Heart right ventricle (tissue), 16 donors: Measurements from ENCODE around the gene PDE2A. TPM values are rescaled to one million over a fixed set of nuclear protein-coding genes. Genes with fewer than 3 reads are reported as not detected.

ENCODE experiments used
- ATAC-seq, 8 donors: fragments of 200-7000 bp; cut with Tn5 transposase; one replicate each; pipeline ENCODE4 v1.9.1; 2020; ENCODE audit warnings: mild to moderate bottlenecking in 8 of 8, moderate library complexity in 8 of 8, moderate number of reproducible peaks in 1 of 8
- DNase-seq, 2 donors: peaks; one replicate each; pipeline ENCODE4 v3.0.0-alpha.2; 2020
- H3K27ac ChIP-seq, 10 donors: fragments of 200-600 bp; sonication (generic) in 2 of 10; one replicate each; pipeline versions ENCODE4 v1.5.0 to v1.8.0; 2020 to 2022; ENCODE audit warnings: mild to moderate bottlenecking in 3 of 10
- H3K27me3 ChIP-seq, 7 donors: fragments of 200-600 bp; one replicate each; pipeline ENCODE4 v1.8.0; 2021 to 2022; ENCODE audit warnings: mild to moderate bottlenecking in 2 of 7
- H3K36me3 ChIP-seq, 9 donors: fragments of 200-600 bp; sonication (generic) in 1 of 9; one replicate each; pipeline versions ENCODE4 v1.5.0 to v1.8.0; 2020 to 2022; ENCODE audit warnings: mild to moderate bottlenecking in 2 of 9
- H3K4me1 ChIP-seq, 9 donors: fragments of 200-600 bp; sonication (generic) in 1 of 9; one replicate each; pipeline versions ENCODE4 v1.5.0 to v1.8.0; 2020 to 2022; ENCODE audit warnings: mild to moderate bottlenecking in 4 of 9
- H3K4me3 ChIP-seq, 10 donors: fragments of 200-600 bp; sonication (generic) in 2 of 10; one replicate each; pipeline versions ENCODE4 v1.5.0 to v1.8.0; 2020 to 2022; ENCODE audit warnings: mild to moderate bottlenecking in 7 of 10, moderate library complexity in 2 of 10
- H3K9me3 ChIP-seq, 11 donors: fragments of 200-600 bp in 10 of 11; sonication (generic) in 2 of 11; one replicate each; pipeline versions ENCODE4 v1.5.0 to v1.8.0; 2013 to 2022; ENCODE audit warnings: mild to moderate bottlenecking in 2 of 11, control low read depth in 1 of 11, moderate library complexity in 1 of 11
- WGBS, 2 donors: extraction: QIAGEN DNeasy Blood & Tissue Kit; methylation state at CpG; one replicate each; pipeline ENCODE4 v1.1.7; 2013; ENCODE audit warnings: inconsistent platforms in 1 of 2; 5-methylcytosine and 5-hydroxymethylcytosine counted together
- intact Hi-C, 10 donors: fragments of 100-400 bp; cut with DNase I; formaldehyde crosslinking; loops; one replicate each; pipeline versions ENCODE4 v1.11.1 to v1.14.2; 2022
- polyA plus RNA-seq, 2 donors: library from polyadenylated mRNA; stranded (reverse); fragments of 200-250 nt; gene quantifications; one replicate each; pipeline ENCODE4 v1.2.3, GENCODE V29; 2013
- total RNA-seq, 10 donors: library from RNA; stranded (reverse); fragmentation: NEBNext Ultra II Directional in 3 of 10; extraction: Animal tissue kit (Norgen Biotek cat#: 25700) in 3 of 10; gene quantifications; one replicate each; pipeline versions ENCODE4 v1.2.1 to v1.2.4, GENCODE V29; 2021 to 2023
- TF ChIP-seq, protein P1 (sequence below), 9 donors: fragments of 200-600 bp; sonication (generic) in 2 of 9; IDR thresholded peaks; one replicate each; pipeline versions ENCODE4 v1.5.0 to v1.8.0; 2021 to 2022; ENCODE audit warnings: antibody characterized with exemption in 9 of 9, mild to moderate bottlenecking in 5 of 9, moderate library complexity in 1 of 9
- donor health status: Arrhythmogenic right ventricular cardiomyopathy.
- donor health status: ischemic (EF 13 %, LVEDD 7.1; RV severe dilation, severe dysfunction).
- donor health status: healthy with polysubstance abuse.
- donor health status: DM: no; HTN: yes; CAD: no.
- donor health status: DM: no; HTN: no; CAD: no.
- donor health status: ischemic (EF 25% LVEDD 6.9; RV normal size, moderate dysfunction).
- donor health status: ischemic (EF 25% LVEDD 5.7; RV mildly dilated, moderate dysfunction).
- donor health status: healthy.
- donor health status: DM: yes; HTN: yes; CAD: no.
- donor health status: Ischemic cardiomyopathy.
- donor health status: ischemic (EF 35%, LVEDD 5.7; RV mildly dilated, moderate dysfunction).
- donor health status: nonischemic (EF 11% LVEDD 7.7; RV severe dilation, severe dysfunction).
- donor health status: DM: yes; HTN: yes; CAD: no.
- donor health status: PGD.
- donor health status: ischemic (EF 29% LVEDD 5.4; RV normal size, mild dysfunction).
- donor health status: nonischemic (EF 23%, LVEDD 6.1; RV moderate dilation, normal function).

PDE2A gene
- total and polyA plus RNA-seq, 12 donors: 10.4 to 47.6 (median 30.2) TPM

DNA sequence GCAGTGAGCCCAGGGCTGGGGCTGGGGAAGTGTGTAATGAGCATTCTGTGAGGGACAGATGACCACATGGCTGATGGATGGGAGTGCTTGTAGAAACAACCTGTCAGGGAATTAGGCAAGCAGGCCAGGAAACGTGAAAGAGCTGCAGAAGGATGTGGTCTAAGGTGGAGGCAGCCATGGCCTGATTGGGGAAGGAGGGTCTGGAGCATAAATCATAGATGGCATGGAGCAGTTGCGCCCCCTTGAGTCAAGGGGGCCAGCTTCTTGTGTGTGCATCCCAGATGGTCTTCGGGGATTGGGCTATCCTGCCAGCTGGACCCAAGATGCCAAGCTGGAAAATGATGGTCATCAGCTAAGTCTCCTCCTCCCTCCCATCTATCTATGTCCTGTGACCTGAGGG is 120.5 kb downstream of the PDE2A start:
- Histone ChIP-seq H3K4me3 (no peak overlapping the region), H3K27me3 (peaks cover 0 to 23% (median 7%) of the 10 kb centered on the region in 7 donors), H3K9me3 (no peaks in the 10 kb centered on the region), H3K4me1 (no peaks in the 10 kb centered on the region), H3K27ac (no peak overlapping the region), H3K36me3 (no peaks in the 10 kb centered on the region)
- intact Hi-C loops: no loop called here
- 64 to 74% methylated on average over 3 of the region's 3 CpGs for WGBS, 2 donors
- TF ChIP-seq, protein P1, sequence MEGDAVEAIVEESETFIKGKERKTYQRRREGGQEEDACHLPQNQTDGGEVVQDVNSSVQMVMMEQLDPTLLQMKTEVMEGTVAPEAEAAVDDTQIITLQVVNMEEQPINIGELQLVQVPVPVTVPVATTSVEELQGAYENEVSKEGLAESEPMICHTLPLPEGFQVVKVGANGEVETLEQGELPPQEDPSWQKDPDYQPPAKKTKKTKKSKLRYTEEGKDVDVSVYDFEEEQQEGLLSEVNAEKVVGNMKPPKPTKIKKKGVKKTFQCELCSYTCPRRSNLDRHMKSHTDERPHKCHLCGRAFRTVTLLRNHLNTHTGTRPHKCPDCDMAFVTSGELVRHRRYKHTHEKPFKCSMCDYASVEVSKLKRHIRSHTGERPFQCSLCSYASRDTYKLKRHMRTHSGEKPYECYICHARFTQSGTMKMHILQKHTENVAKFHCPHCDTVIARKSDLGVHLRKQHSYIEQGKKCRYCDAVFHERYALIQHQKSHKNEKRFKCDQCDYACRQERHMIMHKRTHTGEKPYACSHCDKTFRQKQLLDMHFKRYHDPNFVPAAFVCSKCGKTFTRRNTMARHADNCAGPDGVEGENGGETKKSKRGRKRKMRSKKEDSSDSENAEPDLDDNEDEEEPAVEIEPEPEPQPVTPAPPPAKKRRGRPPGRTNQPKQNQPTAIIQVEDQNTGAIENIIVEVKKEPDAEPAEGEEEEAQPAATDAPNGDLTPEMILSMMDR (IDR thresholded peaks at IDR 0.05): peak in 1 of 9 donors; percentile 37
- ATAC-seq: no peak
- DNase-seq: no peak

DNA sequence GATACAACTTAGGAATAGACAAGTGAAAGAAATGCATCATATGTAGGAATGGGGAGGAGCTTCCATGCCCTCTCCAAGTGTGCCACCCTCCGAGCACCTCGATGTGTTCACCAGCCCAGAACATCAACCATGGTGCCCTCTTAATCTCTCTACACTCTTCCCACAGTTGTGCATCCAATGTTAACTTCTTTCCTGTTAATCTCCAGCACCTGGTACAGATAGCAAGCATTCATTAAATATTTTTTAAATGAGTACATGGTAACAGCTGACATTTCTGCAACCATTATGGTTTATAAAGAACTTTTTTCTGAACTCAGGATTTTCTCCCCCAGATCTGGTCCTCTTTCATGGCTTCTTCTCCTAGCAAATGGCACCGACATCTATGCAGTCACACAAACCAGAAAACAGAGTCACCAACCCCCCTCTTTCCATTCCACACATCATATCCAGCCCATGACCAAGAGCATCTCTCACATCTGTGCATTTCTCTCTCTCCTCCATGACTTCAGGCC is 121.8 kb downstream of the PDE2A start:
- WGBS, 2 donors: 81 to 86% methylated on average over 3 of the region's 3 CpGs
- intact Hi-C loops: no loop called here
- Histone ChIP-seq H3K4me3 (no peak overlapping the region), H3K9me3 (no peaks in the 10 kb centered on the region), H3K27ac (no peak overlapping the region), H3K4me1 (no peaks in the 10 kb centered on the region), H3K36me3 (no peaks in the 10 kb centered on the region), H3K27me3 (peaks cover 0 to 23% (median 7%) of the 10 kb centered on the region in 7 donors)
- TF ChIP-seq, protein P1 (IDR thresholded peaks at IDR 0.05): no peak
- DNase-seq (no peak), ATAC-seq (no peak)

DNA sequence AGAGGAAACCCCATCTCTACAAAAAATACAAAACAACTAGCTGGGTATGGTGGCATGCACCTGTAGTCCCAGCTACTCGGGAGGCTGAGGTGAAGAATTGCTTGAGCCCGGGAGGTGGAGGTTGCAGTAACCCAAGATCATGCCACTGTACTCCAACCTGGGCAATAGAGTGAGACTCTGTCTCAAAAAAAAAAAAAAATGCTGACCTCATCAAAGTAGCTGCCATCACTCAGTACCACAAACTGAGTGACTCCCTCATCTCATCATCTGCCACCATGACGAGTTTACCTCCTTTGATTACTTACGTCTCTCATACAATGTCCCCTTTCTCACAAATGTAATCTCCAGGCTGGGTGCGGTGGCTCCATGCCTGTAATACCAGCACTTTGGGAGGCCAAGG is 122.7 kb downstream of the PDE2A start:
- intact Hi-C loops: no loop called here
- DNase-seq (no peak), ATAC-seq (no peak)
- TF ChIP-seq, protein P1 (IDR thresholded peaks at IDR 0.05): no peak
- Histone ChIP-seq H3K4me3 (no peak overlapping the region), H3K27me3 (peaks cover 0 to 23% (median 7%) of the 10 kb centered on the region in 7 donors), H3K27ac (no peak overlapping the region), H3K4me1 (no peaks in the 10 kb centered on the region), H3K36me3 (no peaks in the 10 kb centered on the region), H3K9me3 (no peaks in the 10 kb centered on the region)
- 92 to 96% methylated on average over 5 of the region's 5 CpGs for WGBS, 2 donors

DNA sequence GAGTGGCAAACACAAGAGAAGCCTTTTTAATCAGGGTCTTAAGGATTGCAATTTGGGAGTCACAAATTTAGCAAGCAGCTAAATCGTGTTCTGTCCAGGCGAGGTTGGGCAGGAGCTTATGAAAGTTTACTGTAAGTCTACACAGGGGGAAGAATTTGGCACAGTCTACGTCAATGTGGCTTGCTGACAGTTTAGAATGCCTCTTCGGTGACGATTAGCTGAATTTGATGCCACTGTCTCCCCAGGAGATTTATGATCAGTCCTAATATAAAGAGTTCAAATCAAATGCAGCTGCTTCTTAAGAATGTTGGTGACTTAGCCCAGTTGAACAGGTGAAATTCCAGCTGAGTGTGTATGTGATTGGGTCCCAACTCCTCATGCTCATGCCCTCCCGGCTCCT is 125.8 kb downstream of the PDE2A start:
- DNase-seq (no peak), ATAC-seq (no peak)
- intact Hi-C loops: no loop called here
- no peak overlapping the region for H3K4me3 ChIP-seq
- H3K27me3 ChIP-seq: peaks cover 0 to 25% (median 9%) of the 10 kb centered on the region in 7 donors
- no peak overlapping the region for H3K27ac ChIP-seq
- 91 to 92% methylated on average over 6 of the region's 6 CpGs for WGBS, 2 donors
- H3K9me3 ChIP-seq: no peaks in the 10 kb centered on the region
- TF ChIP-seq, protein P1 (IDR thresholded peaks at IDR 0.05): no peak
- H3K4me1 ChIP-seq: no peaks in the 10 kb centered on the region
- H3K36me3 ChIP-seq: no peaks in the 10 kb centered on the region
